CD14-positive monocyte (primary cell): ENCODE data around the gene RHCG. TPM values are rescaled to one million over a fixed set of nuclear protein-coding genes. Genes with fewer than 3 reads are reported as not detected.

Source experiments
- DNase-seq, 3 donors: peaks; one replicate each; pipeline ENCODE4 v3.0.0-alpha.2; 2011 to 2022
- H2AFZ ChIP-seq: 2 replicates; pipeline ENCODE4 v1.6.0; 2012; ENCODE audit warnings: mild to moderate bottlenecking, low read depth, low read length, inconsistent platforms; ENCODE audit not compliant: insufficient read depth, poor library complexity, severe bottlenecking
- H3K27ac ChIP-seq, 2 donors: 1 replicate in 1 of 2; 2 replicates in 1 of 2; pipeline ENCODE4 v1.5.1; 2012 to 2013; ENCODE audit warnings: low read length in 2 of 2, control low read depth in 1 of 2, inconsistent platforms in 1 of 2, low read depth in 1 of 2, mild to moderate bottlenecking in 1 of 2
- H3K27me3 ChIP-seq, 2 donors: one replicate each; pipeline versions ENCODE4 v1.6.0 to v1.6.1; 2011 to 2013; ENCODE audit warnings: low read length in 2 of 2; ENCODE audit not compliant: control insufficient read depth in 2 of 2, insufficient read depth in 2 of 2
- H3K36me3 ChIP-seq, 2 donors: replicated peaks in 1 of 2; 1 replicate in 1 of 2; 2 replicates in 1 of 2; pipeline versions ENCODE4 v1.5.1 to v1.6.1; 2012 to 2013; ENCODE audit warnings: low read length in 2 of 2, control low read depth in 1 of 2, inconsistent platforms in 1 of 2, mild to moderate bottlenecking in 1 of 2; ENCODE audit not compliant: insufficient read depth in 2 of 2, control insufficient read depth in 1 of 2
- H3K4me1 ChIP-seq, 2 donors: 1 replicate in 1 of 2; 2 replicates in 1 of 2; pipeline versions ENCODE4 v1.5.1 to v1.6.1; 2012 to 2013; ENCODE audit warnings: low read length in 2 of 2, control low read depth in 1 of 2, inconsistent platforms in 1 of 2, mild to moderate bottlenecking in 1 of 2, moderate library complexity in 1 of 2; ENCODE audit not compliant: insufficient read depth in 2 of 2, control insufficient read depth in 1 of 2
- H3K4me2 ChIP-seq: replicated peaks from 2 replicates; pipeline ENCODE3; 2012; ENCODE audit warnings: low read length, moderate library complexity, mild to moderate bottlenecking; ENCODE audit not compliant: poor library complexity, severe bottlenecking; ENCODE audit errors: extremely low read depth
- H3K4me3 ChIP-seq, 3 experiments: fragments of 200-600 bp in 1 of 3; sonication (generic) in 1 of 3; replicated peaks in 1 of 3; 1 replicate in 2 of 3; 2 replicates in 1 of 3; pipeline ENCODE4 v1.5.1; 2011 to 2013; ENCODE audit warnings: low read length in 3 of 3, mild to moderate bottlenecking in 3 of 3, control low read depth in 2 of 3, low read depth in 2 of 3, inconsistent platforms in 1 of 3, moderate library complexity in 1 of 3
- H3K79me2 ChIP-seq: 2 replicates; pipeline ENCODE4 v1.6.0; 2012; ENCODE audit warnings: mild to moderate bottlenecking, control low read depth, inconsistent platforms, low read length, moderate library complexity; ENCODE audit not compliant: insufficient read depth
- H3K9ac ChIP-seq: 2 replicates; pipeline ENCODE4 v1.6.0; 2017; ENCODE audit warnings: low read length, mild to moderate bottlenecking; ENCODE audit not compliant: insufficient read depth, poor library complexity, severe bottlenecking
- H3K9me3 ChIP-seq, 2 donors: replicated peaks in 1 of 2; 1 replicate in 1 of 2; 2 replicates in 1 of 2; pipeline versions ENCODE4 v1.5.1 to v1.6.1; 2012 to 2013; ENCODE audit warnings: low read length in 2 of 2, control low read depth in 1 of 2; ENCODE audit not compliant: control insufficient read depth in 1 of 2, insufficient read depth in 1 of 2
- H4K20me1 ChIP-seq: 2 replicates; pipeline ENCODE4 v1.6.0; 2012; ENCODE audit warnings: mild to moderate bottlenecking, low read length, control low read depth, moderate library complexity; ENCODE audit not compliant: insufficient read depth
- H3K27ac Mint-ChIP-seq, 7 donors: one replicate each; pipeline ENCODE4 v1.8.0; 2020; ENCODE audit warnings: mild to moderate bottlenecking in 7 of 7, mixed read lengths in 7 of 7, moderate library complexity in 6 of 7, inconsistent platforms in 2 of 7
- H3K27me3 Mint-ChIP-seq, 3 donors: one replicate each; pipeline ENCODE4 v1.8.0; 2021 to 2022; ENCODE audit warnings: low read depth in 3 of 3, mild to moderate bottlenecking in 3 of 3, mixed read lengths in 3 of 3, moderate library complexity in 3 of 3, inconsistent platforms in 1 of 3
- H3K36me3 Mint-ChIP-seq, 2 donors: one replicate each; pipeline ENCODE4 v1.8.0; 2020; ENCODE audit warnings: mixed read lengths in 2 of 2, inconsistent platforms in 1 of 2, mild to moderate bottlenecking in 1 of 2
- H3K4me1 Mint-ChIP-seq: one replicate; pipeline ENCODE4 v1.8.0; 2020; ENCODE audit warnings: mild to moderate bottlenecking, mixed read lengths
- H3K4me3 Mint-ChIP-seq, 2 donors: one replicate each; pipeline ENCODE4 v1.8.0; 2020; ENCODE audit warnings: mild to moderate bottlenecking in 2 of 2, mixed read lengths in 2 of 2, moderate library complexity in 1 of 2
- H3K9me3 Mint-ChIP-seq, 7 donors: one replicate each; pipeline ENCODE4 v1.8.0; 2020 to 2022; ENCODE audit warnings: mixed read lengths in 7 of 7, mild to moderate bottlenecking in 6 of 7, moderate library complexity in 6 of 7, inconsistent platforms in 2 of 7
- CTCF ChIP-seq: fragments of 200-600 bp; IDR thresholded peaks from one replicate; pipeline ENCODE4 v1.8.0; 2022; ENCODE audit warnings: antibody characterized with exemption, mild to moderate bottlenecking
- WGBS: methylation state at CpG from one replicate; pipeline ENCODE4 v1.1.5; 2013; ENCODE audit warnings: missing lambda C conversion rate; ENCODE audit not compliant: insufficient coverage; 5-methylcytosine and 5-hydroxymethylcytosine counted together
- intact Hi-C, 2 donors: fragments of 100-400 bp; cut with micrococcal nuclease; formaldehyde crosslinking; loops; one replicate each; pipeline versions ENCODE4 v1.15.0 to v1.15.1; 2023
- polyA plus RNA-seq, 3 donors: library from polyadenylated mRNA; depleted of rRNA in 1 of 3; unstranded in 2 of 3; stranded (reverse) in 1 of 3; fragments of 300-500 nt in 2 of 3; fragments of >200 nt in 1 of 3; fragmentation: Illumina TruSeq in 2 of 3; gene quantifications; 1 replicate in 2 of 3; 2 replicates in 1 of 3; pipeline ENCODE4 v1.2.3, GENCODE V29; 2012 to 2021

Gene RHCG
- polyA plus RNA-seq, 3 donors: not detected

- WGBS: 100% methylated on average over 3 of the region's 5 CpGs
- Histone ChIP-seq H3K9ac (no peak overlapping the region), H3K9me3 (no peaks in the 10 kb centered on the region), H3K4me1 (peaks cover 19 to 27% of the 10 kb centered on the region in 2 donors), H3K79me2 (no peaks in the 10 kb centered on the region), H3K4me2 (no peak overlapping the region), H3K27me3 (peaks cover 15 to 57% of the 10 kb centered on the region in 2 donors), H4K20me1 (no peaks in the 10 kb centered on the region), H3K27ac (no peak overlapping the region), H2AFZ (no peak overlapping the region), H3K36me3 (no peaks in the 10 kb centered on the region), H3K4me3 (no peak overlapping the region)
- peaks cover 0 to 2% (median 0%) of the 10 kb centered on the region in 7 donors for H3K9me3 Mint-ChIP-seq
- peaks cover 2 to 5% of the 10 kb centered on the region in 2 donors for H3K36me3 Mint-ChIP-seq
- H3K4me1 Mint-ChIP-seq: peaks cover 25% of the 10 kb centered on the region
- intact Hi-C loops: no loop called here
- DNase-seq: no peak
- peak overlapping the region in 1 of 2 donors; percentile 52 for H3K4me3 Mint-ChIP-seq
- peaks cover 38 to 63% (median 45%) of the 10 kb centered on the region in 3 donors for H3K27me3 Mint-ChIP-seq
- no peak overlapping the region for H3K27ac Mint-ChIP-seq
- TF ChIP-seq CTCF: no peak
Measured at GRCh38 chr15:89426500-89426899, 69.9 kb downstream of the RHCG start.

DNA sequence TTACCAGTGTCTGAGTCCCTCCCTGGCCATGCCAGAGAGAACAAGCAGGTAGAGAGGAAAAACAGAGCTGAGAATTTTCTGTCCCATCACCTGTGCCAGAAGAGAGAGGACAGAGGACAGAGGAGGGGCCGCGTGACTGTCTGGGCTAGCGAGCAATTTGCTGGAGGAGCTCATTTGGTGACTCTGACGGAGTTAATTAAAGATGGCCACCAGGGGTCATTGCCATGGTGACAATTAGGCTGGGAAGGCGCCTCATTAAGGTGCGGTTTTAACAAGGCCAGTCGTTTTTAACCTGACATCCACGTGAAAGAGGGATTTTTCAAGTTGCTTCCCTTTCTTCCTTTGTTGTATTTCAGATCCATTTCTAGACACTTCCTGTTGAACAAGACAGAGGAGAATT lies 72.4 kb downstream of the RHCG start:
- peaks cover 0 to 5% (median 0%) of the 10 kb centered on the region in 7 donors for H3K9me3 Mint-ChIP-seq
- peaks cover 5 to 8% of the 10 kb centered on the region in 2 donors for H3K4me1 ChIP-seq
- no peak overlapping the region for H3K27ac ChIP-seq
- H3K27ac Mint-ChIP-seq: no peak overlapping the region
- H2AFZ ChIP-seq: no peak overlapping the region
- H3K27me3 Mint-ChIP-seq: peaks cover 44 to 67% (median 54%) of the 10 kb centered on the region in 3 donors
- H3K9me3 ChIP-seq: no peaks in the 10 kb centered on the region
- no peak for DNase-seq
- H3K27me3 ChIP-seq: peaks cover 24 to 61% of the 10 kb centered on the region in 2 donors
- H3K9ac ChIP-seq: no peak overlapping the region
- H3K79me2 ChIP-seq: no peaks in the 10 kb centered on the region
- H3K4me2 ChIP-seq: no peak overlapping the region
- H3K4me3 ChIP-seq: no peak overlapping the region
- WGBS: 58% methylated on average over 4 of the region's 8 CpGs
- H4K20me1 ChIP-seq: no peaks in the 10 kb centered on the region
- TF ChIP-seq CTCF: no peak
- peaks cover 7% of the 10 kb centered on the region for H3K4me1 Mint-ChIP-seq
- peak overlapping the region in 1 of 2 donors; percentile 52 for H3K4me3 Mint-ChIP-seq
- H3K36me3 Mint-ChIP-seq: no peaks in the 10 kb centered on the region
- intact Hi-C loops: no loop called here
- H3K36me3 ChIP-seq: no peaks in the 10 kb centered on the region

Other genes starting within 250 kb of the RHCG start
- 10 to 100 TPM; 19.2 to 66.7 (median 21.6) TPM for gene POLG, start 161.8 kb downstream of the RHCG start, polyA plus RNA-seq
- gene TICRR, start 78.9 kb upstream of the RHCG start, polyA plus RNA-seq: not detected
- not detected for gene KIF7, start 158.9 kb upstream of the RHCG start, polyA plus RNA-seq
- under 1 TPM in 1 of 3 donors, not detected in 2; 0.12 TPM for gene PLIN1, start 182.8 kb upstream of the RHCG start, polyA plus RNA-seq
- under 1 TPM; 0.72 to 0.84 (median 0.75) TPM for gene PEX11A, start 194.2 kb upstream of the RHCG start, polyA plus RNA-seq
- gene WDR93, start 194.2 kb upstream of the RHCG start, polyA plus RNA-seq: not detected